ENCODE measurements around the gene SLC30A10.

DNA sequence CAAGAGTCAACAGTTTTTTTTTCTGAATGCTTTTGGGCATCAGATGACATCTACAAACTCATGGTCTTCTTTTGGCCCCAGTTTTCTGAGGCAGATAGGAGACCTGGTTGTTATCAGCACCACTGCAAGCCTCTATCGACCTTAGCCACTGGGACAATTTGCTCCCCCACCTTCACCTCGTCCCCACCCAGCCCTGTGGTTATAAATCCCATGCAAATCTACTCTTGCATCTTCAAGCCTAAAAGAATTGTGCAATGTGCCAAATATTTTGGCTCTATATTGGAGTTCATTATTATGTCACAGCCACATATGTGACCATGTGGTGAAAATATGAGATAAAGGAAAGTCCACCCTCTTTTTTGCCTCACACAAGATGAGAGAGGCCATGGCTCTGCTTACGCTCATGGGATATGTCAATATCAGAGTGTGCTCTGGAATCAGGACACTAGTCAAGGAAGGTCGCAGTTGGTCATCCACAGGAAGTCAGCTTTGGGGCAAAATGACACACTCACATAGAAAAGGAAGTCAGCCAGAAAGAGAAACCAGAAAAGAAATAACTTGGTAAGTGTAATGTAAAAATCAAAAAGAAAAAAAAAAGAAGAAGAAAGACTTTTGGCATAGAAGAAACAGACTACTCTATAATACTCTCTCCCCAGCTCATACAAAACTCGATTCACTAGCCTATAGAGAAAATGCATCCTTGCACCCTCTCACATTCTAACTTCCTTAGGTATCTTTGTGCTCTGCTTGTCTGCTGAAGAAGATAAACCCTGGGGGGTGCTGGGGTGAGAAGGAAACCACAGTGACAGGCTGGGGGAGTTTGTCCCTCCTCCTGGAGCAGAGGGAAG, 21.2 kb downstream of the SLC30A10 start:
- TF ChIP-seq, protein P1, sequence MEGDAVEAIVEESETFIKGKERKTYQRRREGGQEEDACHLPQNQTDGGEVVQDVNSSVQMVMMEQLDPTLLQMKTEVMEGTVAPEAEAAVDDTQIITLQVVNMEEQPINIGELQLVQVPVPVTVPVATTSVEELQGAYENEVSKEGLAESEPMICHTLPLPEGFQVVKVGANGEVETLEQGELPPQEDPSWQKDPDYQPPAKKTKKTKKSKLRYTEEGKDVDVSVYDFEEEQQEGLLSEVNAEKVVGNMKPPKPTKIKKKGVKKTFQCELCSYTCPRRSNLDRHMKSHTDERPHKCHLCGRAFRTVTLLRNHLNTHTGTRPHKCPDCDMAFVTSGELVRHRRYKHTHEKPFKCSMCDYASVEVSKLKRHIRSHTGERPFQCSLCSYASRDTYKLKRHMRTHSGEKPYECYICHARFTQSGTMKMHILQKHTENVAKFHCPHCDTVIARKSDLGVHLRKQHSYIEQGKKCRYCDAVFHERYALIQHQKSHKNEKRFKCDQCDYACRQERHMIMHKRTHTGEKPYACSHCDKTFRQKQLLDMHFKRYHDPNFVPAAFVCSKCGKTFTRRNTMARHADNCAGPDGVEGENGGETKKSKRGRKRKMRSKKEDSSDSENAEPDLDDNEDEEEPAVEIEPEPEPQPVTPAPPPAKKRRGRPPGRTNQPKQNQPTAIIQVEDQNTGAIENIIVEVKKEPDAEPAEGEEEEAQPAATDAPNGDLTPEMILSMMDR (conservative IDR thresholded peaks at IDR 0.05 in 1 of 2, IDR thresholded peaks at IDR 0.05 in 1 of 2; ENCODE audit: extremely low read depth in 1 of 2, insufficient read depth in 1 of 2, low read depth in 1 of 2, low read length in 2 of 2): no peak
- no peak for TF ChIP-seq EZH2 (IDR thresholded peaks at IDR 0.05; ENCODE audit: borderline replicate concordance, low read length)
